HepG2 (cell line): ENCODE measurements around the gene MC2R. TPM values are rescaled to one million over a fixed set of nuclear protein-coding genes. Genes with fewer than 3 reads are reported as not detected.

ENCODE experiments used
- ATAC-seq: fragments of 200-7000 bp; cut with Tn5 transposase; 3 replicates; pipeline ENCODE4 v1.9.1; 2020; ENCODE audit warnings: mild to moderate bottlenecking, moderate library complexity
- BruUV-seq: library from RNA; stranded (reverse); fragments of 400-500 nt; replicated peaks from 2 replicates; lab custom pipeline; 2021; lab: Mats Ljungman, UMichigan
- CTCF ChIA-PET: fragments of 300-600 bp; formaldehyde crosslinking; extraction: SDS; loops from one replicate; lab custom pipeline; 2021; ENCODE audit warnings: low total read pairs, inconsistent platforms, low intra/inter-chr PET ratio; lab: Yijun Ruan, JAX
- POLR2A ChIA-PET: fragments of 350-600 bp; sonication (Branson Sonifier 250); formaldehyde crosslinking; loops from one replicate; lab custom pipeline; 2020; ENCODE audit warnings: antibody characterized with exemption, inconsistent platforms; lab: Yijun Ruan, JAX
- DNase-seq: peaks from one replicate; pipeline ENCODE4 v3.0.0-alpha.2; 2015; ENCODE audit warnings: low spot score
- FAIRE-seq: peaks from 3 replicates; lab custom pipeline; 2011; peaks lifted over from hg19 to GRCh38; lab: Jason Lieb, UNC
- H2AFZ ChIP-seq: one replicate; pipeline ENCODE4 v1.6.1; 2011; ENCODE audit warnings: low read length, inconsistent platforms
- H3K27ac ChIP-seq: fragments of 300-600 bp; 3 replicates; pipeline ENCODE4 v1.8.0; 2011; ENCODE audit warnings: mixed run types, mild to moderate bottlenecking, mixed read lengths, low read length, inconsistent platforms; ENCODE audit not compliant: insufficient read depth; ENCODE audit errors: extremely low read length
- H3K27me3 ChIP-seq, 2 experiments: fragments of 200-600 bp in 1 of 2; 2 replicates in 1 of 2; 3 replicates in 1 of 2; pipeline versions ENCODE4 v1.6.0 to v1.8.0; 2011; ENCODE audit warnings: low read length in 2 of 2, mild to moderate bottlenecking in 2 of 2, moderate library complexity in 2 of 2, inconsistent platforms in 1 of 2; ENCODE audit not compliant: insufficient read depth in 2 of 2, control insufficient read depth in 1 of 2
- H3K36me3 ChIP-seq, 2 experiments: fragments of 200-600 bp in 1 of 2; replicated peaks in 1 of 2; 2 replicates in 1 of 2; 3 replicates in 1 of 2; pipeline versions ENCODE4 v1.5.1 to v1.8.0; 2011; ENCODE audit warnings: low read length in 2 of 2, inconsistent platforms in 1 of 2; ENCODE audit not compliant: insufficient read depth in 2 of 2, control insufficient read depth in 1 of 2
- H3K4me1 ChIP-seq: 2 replicates; pipeline ENCODE4 v1.5.1; 2012; ENCODE audit warnings: low read length, inconsistent platforms; ENCODE audit not compliant: insufficient read depth
- H3K4me2 ChIP-seq: 2 replicates; pipeline ENCODE4 v1.6.0; 2011; ENCODE audit warnings: low read depth, low read length, inconsistent platforms
- H3K4me3 ChIP-seq, 3 experiments: fragments of 200-600 bp in 1 of 3; sonication (generic), shearing (Covaris generic) in 1 of 3; replicated peaks in 1 of 3; 2 replicates each; pipeline ENCODE4 v1.5.1; 2011 to 2016; ENCODE audit warnings: low read length in 3 of 3, inconsistent platforms in 2 of 3, low read depth in 2 of 3, mild to moderate bottlenecking in 2 of 3, control low read depth in 1 of 3, mixed read lengths in 1 of 3; ENCODE audit not compliant: insufficient read depth in 1 of 3
- H3K79me2 ChIP-seq: one replicate; pipeline ENCODE4 v1.6.1; 2011; ENCODE audit warnings: low read length, inconsistent platforms; ENCODE audit not compliant: insufficient read depth
- H3K9ac ChIP-seq: 2 replicates; pipeline ENCODE4 v1.6.0; 2011; ENCODE audit warnings: mild to moderate bottlenecking, low read depth, low read length, inconsistent platforms; ENCODE audit not compliant: insufficient read depth
- H3K9me3 ChIP-seq: 2 replicates; pipeline ENCODE4 v1.5.1; 2012; ENCODE audit warnings: mild to moderate bottlenecking, low read length
- H4K20me1 ChIP-seq: 2 replicates; pipeline ENCODE4 v1.6.0; 2011; ENCODE audit warnings: inconsistent platforms, mild to moderate bottlenecking, low read length, moderate library complexity; ENCODE audit not compliant: insufficient read depth
- FOXC1 ChIP-seq: sonication (generic); formaldehyde crosslinking; IDR thresholded peaks from 2 replicates; pipeline ENCODE4 v1.8.0; 2022; ENCODE audit warnings: mild to moderate bottlenecking, missing genetic modification reagents, borderline replicate concordance
- HNF4A ChIP-seq: sonication (generic); formaldehyde crosslinking; IDR thresholded peaks from 2 replicates; pipeline ENCODE4 v1.4.0; 2020; ENCODE audit warnings: missing genetic modification reagents
- HOXA9 ChIP-seq: sonication (generic); formaldehyde crosslinking; IDR thresholded peaks from 2 replicates; pipeline ENCODE4 v1.8.1; 2022; ENCODE audit warnings: missing genetic modification reagents, mild to moderate bottlenecking, moderate library complexity, borderline replicate concordance
- MLXIP ChIP-seq: sonication (generic); formaldehyde crosslinking; IDR thresholded peaks from 2 replicates; pipeline ENCODE4 v1.9.0; 2021; ENCODE audit warnings: missing genetic modification reagents, borderline replicate concordance
- NR3C1 ChIP-seq: sonication (generic); formaldehyde crosslinking; IDR thresholded peaks from 2 replicates; pipeline ENCODE4 v1.4.0; 2020; ENCODE audit warnings: missing genetic modification reagents
- NRL ChIP-seq: sonication (generic); formaldehyde crosslinking; IDR thresholded peaks from 2 replicates; pipeline ENCODE4 v1.5.0; 2020; ENCODE audit warnings: missing genetic modification reagents, mild to moderate bottlenecking, moderate library complexity, borderline replicate concordance
- RARA ChIP-seq: IDR thresholded peaks from 2 replicates; pipeline ENCODE4 v1.6.1; 2016; ENCODE audit warnings: missing genetic modification reagents, missing compliant biosample characterization
- TFDP2 ChIP-seq: sonication (generic); formaldehyde crosslinking; IDR thresholded peaks from 2 replicates; pipeline ENCODE4 v1.4.0; 2020; ENCODE audit warnings: missing genetic modification reagents
- ZBTB44 ChIP-seq: sonication (generic); formaldehyde crosslinking; IDR thresholded peaks from 2 replicates; pipeline ENCODE4 v1.4.0; 2020; ENCODE audit warnings: missing genetic modification reagents
- ZFP36L1 ChIP-seq: sonication (generic); formaldehyde crosslinking; IDR thresholded peaks from 2 replicates; pipeline ENCODE4 v1.8.0; 2022; ENCODE audit warnings: mild to moderate bottlenecking, missing genetic modification reagents, moderate library complexity
- ZFP37 ChIP-seq: sonication (generic); formaldehyde crosslinking; IDR thresholded peaks from 2 replicates; pipeline ENCODE4 v1.4.0; 2020; ENCODE audit warnings: missing genetic modification reagents, borderline replicate concordance
- ZNF205 ChIP-seq: IDR thresholded peaks from 2 replicates; pipeline ENCODE4 v1.6.1; 2018; ENCODE audit warnings: missing biosample characterization, missing genetic modification reagents
- ZNF33B ChIP-seq: sonication (generic); formaldehyde crosslinking; IDR thresholded peaks from 2 replicates; pipeline ENCODE4 v1.5.1; 2020; ENCODE audit warnings: mild to moderate bottlenecking, missing genetic modification reagents
- ZNF670 ChIP-seq: sonication (generic); formaldehyde crosslinking; IDR thresholded peaks from 2 replicates; pipeline ENCODE4 v1.8.0; 2022; ENCODE audit warnings: mild to moderate bottlenecking, missing genetic modification reagents, borderline replicate concordance
- WGBS: methylation state at CpG from one replicate; pipeline ENCODE4 v1.1.6; 2017; ENCODE audit warnings: low lambda C conversion rate; 5-methylcytosine and 5-hydroxymethylcytosine counted together
- in situ Hi-C: cut with HindIII; loops from 2 replicates; pipeline ENCODE4 v1.10.0; 2017; ENCODE audit warnings: low pct_unique_long_range_greater_than_20kb; ENCODE audit not compliant: extremely low pct_ligation_motif_present
- intact Hi-C: fragments of 100-400 bp; cut with micrococcal nuclease; formaldehyde crosslinking; loops from one replicate; pipeline ENCODE4 v1.10.0; 2022; ENCODE audit not compliant: unreplicated experiment
- polyA plus RNA-seq, 8 experiments: library from polyadenylated mRNA; depleted of rRNA in 3 of 8; stranded (reverse) in 7 of 8; unstranded in 1 of 8; fragments of >200 nt; fragmentation: Illumina TruSeq in 4 of 8; extraction: Trizol in 4 of 8; gene quantifications; 2 replicates each; pipeline versions ENCODE4 v1.2.1 to v1.2.3, GENCODE V29; 2011 to 2016; ENCODE audit warnings: low read depth in 4 of 8, missing spikeins in 1 of 8, mixed read lengths in 1 of 8; ENCODE audit not compliant: insufficient read depth in 1 of 8
- total RNA-seq, 5 experiments: library from RNA; depleted of rRNA; stranded (reverse); fragments of >200 nt; fragmentation: Illumina TruSeq; extraction: Trizol; gene quantifications; 2 replicates each; pipeline ENCODE4 v1.2.3, GENCODE V29; 2016; ENCODE audit warnings: low read depth in 1 of 5

The MC2R gene
- total and polyA plus RNA-seq, 2 of the 13 experiments (the other 11 are each of a cell fraction or from before 2014, with no cell fraction given): not detected

GRCh38 chr18:13917401-13917800 lies 2.1 kb upstream of the MC2R start:
- Histone ChIP-seq H3K36me3 (no peaks in the 10 kb centered on the region), H3K4me2 (no peak overlapping the region)
- TF ChIP-seq TFDP2 (CRISPR knock-in tag) (no peak), ZNF33B (no peak), ZNF205 (CRISPR knock-in tag) (no peak), ZFP36L1 (CRISPR knock-in tag) (no peak), NR3C1 (CRISPR knock-in tag) (no peak), RARA (CRISPR knock-in tag) (no peak), HNF4A (CRISPR knock-in tag) (no peak), ZBTB44 (CRISPR knock-in tag) (no peak), FOXC1 (CRISPR knock-in tag) (no peak), ZNF670 (CRISPR knock-in tag) (no peak), MLXIP (CRISPR knock-in tag) (no peak), HOXA9 (CRISPR knock-in tag) (no peak), NRL (CRISPR knock-in tag) (no peak), ZFP37 (CRISPR knock-in tag) (no peak)
- TF ChIP-seq, all 625 proteins: peak for 0
- no peak overlapping the region for H2AFZ ChIP-seq
- H4K20me1 ChIP-seq: no peaks in the 10 kb centered on the region
- intact Hi-C loops: no loop called here
- no peaks in the 10 kb centered on the region for H3K79me2 ChIP-seq
- H3K9ac ChIP-seq: no peak overlapping the region
- FAIRE-seq (no peak), DNase-seq (no peak), ATAC-seq (no peak)
- in situ Hi-C loops: no loop called here
- peaks cover 5 to 45% of the 10 kb centered on the region in 2 experiments; a peak in 3 of 5 replicates for H3K27me3 ChIP-seq
- no peak overlapping the region for H3K4me3 ChIP-seq
- CTCF ChIA-PET: no interaction called here
- H3K4me1 ChIP-seq: peaks cover 8% of the 10 kb centered on the region
- H3K27ac ChIP-seq: no peak overlapping the region
- no peaks in the 10 kb centered on the region for H3K9me3 ChIP-seq
- POLR2A ChIA-PET: no interaction called here
- 63% methylated on average over 3 of the region's 3 CpGs for WGBS
- BruUV-seq: no TSS peak
